A549 (cell line): ENCODE data around the gene NDC1. TPM values are rescaled to one million over a fixed set of nuclear protein-coding genes. Genes with fewer than 3 reads are reported as not detected.

ENCODE experiments used
- ATAC-seq, 2 experiments: fragments of 200-7000 bp in 1 of 2; fragments of >200 bp in 1 of 2; cut with Nextera tagmentation in 1 of 2; cut with Tn5 transposase in 1 of 2; 3 replicates each; pipeline versions ENCODE4 v1.8.0 to v1.9.1; 2018 to 2020; ENCODE audit warnings: mild to moderate bottlenecking in 1 of 2, moderate library complexity in 1 of 2
- CTCF ChIA-PET: fragments of 300-600 bp; sonication (Branson Sonifier 250); formaldehyde crosslinking; extraction: SDS; loops from one replicate; lab custom pipeline; 2021; ENCODE audit warnings: antibody characterized with exemption, inconsistent platforms; lab: Yijun Ruan, JAX
- POLR2A ChIA-PET: fragments of 350-600 bp; formaldehyde crosslinking; extraction: SDS; loops from one replicate; lab custom pipeline; 2021; ENCODE audit warnings: antibody characterized with exemption, inconsistent platforms; lab: Yijun Ruan, JAX
- DNase-seq, 2 experiments: peaks; one replicate each; pipeline versions ENCODE4 v3.0.0 to v3.0.0-alpha.2; 2011 to 2016; ENCODE audit warnings: low read depth in 1 of 2, low spot score in 1 of 2
- FAIRE-seq: peaks from 2 replicates; lab custom pipeline; 2011; peaks lifted over from hg19 to GRCh38; lab: Jason Lieb, UNC
- H3K27ac ChIP-seq, 2 experiments: fragments of >200 bp; sonication (Bioruptor Twin); formaldehyde crosslinking; 3 replicates each; pipeline ENCODE4 v1.5.1; 2016 to 2017
- H3K4me1 ChIP-seq: fragments of >200 bp; sonication (Bioruptor Twin); formaldehyde crosslinking; 3 replicates; pipeline ENCODE4 v1.6.1; 2016
- H3K4me2 ChIP-seq: fragments of >200 bp; sonication (Bioruptor Twin); formaldehyde crosslinking; 3 replicates; pipeline ENCODE4 v1.6.1; 2016
- H3K4me3 ChIP-seq: fragments of >200 bp; sonication (Bioruptor Twin); formaldehyde crosslinking; 3 replicates; pipeline ENCODE4 v1.5.1; 2016
- H3K9me3 ChIP-seq: fragments of >200 bp; sonication (Bioruptor Twin); formaldehyde crosslinking; 3 replicates; pipeline ENCODE4 v1.6.1; 2016
- CBX8 ChIP-seq: fragments of 200-600 bp; sonication (generic); IDR thresholded peaks from 2 replicates; pipeline ENCODE4 v1.6.1; 2016
- CEBPB ChIP-seq, 2 experiments: fragments of >200 bp in 1 of 2; sonication (Bioruptor Twin) in 1 of 2; formaldehyde crosslinking in 1 of 2; IDR thresholded peaks; 2 replicates each; pipeline ENCODE4 v1.6.1; 2012 to 2016
- EHMT2 ChIP-seq: fragments of 200-600 bp; sonication (generic); IDR thresholded peaks from 2 replicates; pipeline ENCODE4 v1.6.1; 2016; ENCODE audit warnings: antibody characterized with exemption, low read depth, mild to moderate bottlenecking, moderate library complexity
- FOSB ChIP-seq: fragments of 250-450 bp; sonication (Bioruptor Pico); IDR thresholded peaks from 2 replicates; pipeline ENCODE4 v1.5.0; 2020; ENCODE audit warnings: mild to moderate bottlenecking, moderate library complexity
- FOSL2 ChIP-seq, 2 experiments: fragments of 450-650 bp in 1 of 2; fragments of >200 bp in 1 of 2; sonication (Bioruptor Twin) in 1 of 2; formaldehyde crosslinking; IDR thresholded peaks; 2 replicates each; pipeline versions ENCODE4 v1.5.0 to v1.6.1; 2016 to 2020; ENCODE audit warnings: mild to moderate bottlenecking in 1 of 2, moderate library complexity in 1 of 2
- FOXS1 ChIP-seq: fragments of 250-450 bp; sonication (Bioruptor Pico); IDR thresholded peaks from 2 replicates; pipeline ENCODE4 v1.5.0; 2020; ENCODE audit warnings: mild to moderate bottlenecking, moderate library complexity
- HDAC2 ChIP-seq: fragments of 200-600 bp; sonication (generic); IDR thresholded peaks from 2 replicates; pipeline ENCODE4 v1.6.1; 2016
- HOXA7 ChIP-seq: fragments of 250-450 bp; sonication (Bioruptor Pico); IDR thresholded peaks from 2 replicates; pipeline ENCODE4 v1.5.0; 2020; ENCODE audit warnings: mild to moderate bottlenecking, moderate library complexity
- KDM5A ChIP-seq: fragments of 200-600 bp; sonication (generic); IDR thresholded peaks from 2 replicates; pipeline ENCODE4 v1.6.1; 2016; ENCODE audit warnings: antibody characterized with exemption, mild to moderate bottlenecking
- MAFK ChIP-seq: fragments of 450-650 bp; IDR thresholded peaks from 2 replicates; pipeline ENCODE4 v1.6.1; 2014; ENCODE audit not compliant: partially characterized antibody
- MAZ ChIP-seq: fragments of 150-350 bp; IDR thresholded peaks from 2 replicates; pipeline ENCODE4 v1.6.1; 2014; ENCODE audit warnings: antibody characterized with exemption, low read depth, low read length, borderline replicate concordance
- NFE2L2 ChIP-seq: fragments of 150-350 bp; conservative IDR thresholded peaks from 2 replicates; pipeline ENCODE4 v1.6.1; 2014; ENCODE audit warnings: low read length
- NPAS2 ChIP-seq: fragments of 250-450 bp; sonication (Bioruptor Pico); IDR thresholded peaks from 2 replicates; pipeline ENCODE4 v1.8.0; 2022; ENCODE audit warnings: mild to moderate bottlenecking, moderate library complexity, borderline replicate concordance
- RCOR1 ChIP-seq: fragments of 150-350 bp; IDR thresholded peaks from 2 replicates; pipeline ENCODE4 v1.6.1; 2014; ENCODE audit warnings: antibody characterized with exemption, low read length, low read depth
- REST ChIP-seq: fragments of 200-600 bp; sonication (generic); IDR thresholded peaks from 2 replicates; pipeline ENCODE4 v1.6.1; 2016; ENCODE audit warnings: antibody characterized with exemption, mild to moderate bottlenecking, moderate library complexity
- RFX5 ChIP-seq: fragments of 450-650 bp; IDR thresholded peaks from 2 replicates; pipeline ENCODE4 v1.7.1; 2014; ENCODE audit warnings: antibody characterized with exemption, mild to moderate bottlenecking, moderate library complexity
- RNF2 ChIP-seq: fragments of 200-600 bp; sonication (generic); IDR thresholded peaks from 2 replicates; pipeline ENCODE4 v1.6.1; 2016; ENCODE audit warnings: low read depth, mild to moderate bottlenecking, antibody characterized with exemption, moderate library complexity, borderline replicate concordance
- SMC3 ChIP-seq: fragments of >200 bp; sonication (Bioruptor Twin); formaldehyde crosslinking; IDR thresholded peaks from 3 replicates; pipeline ENCODE4 v1.6.1; 2018; ENCODE audit warnings: inconsistent platforms
- TFCP2L1 ChIP-seq: fragments of 250-450 bp; sonication (Bioruptor Pico); IDR thresholded peaks from 2 replicates; pipeline ENCODE4 v1.5.0; 2021; ENCODE audit warnings: mild to moderate bottlenecking
- WGBS: methylation state at CpG from one replicate; pipeline ENCODE4 v1.1.6; 2017; ENCODE audit errors: missing lambda C conversion rate; 5-methylcytosine and 5-hydroxymethylcytosine counted together
- polyA plus RNA-seq, 4 experiments: library from polyadenylated mRNA; depleted of rRNA in 3 of 4; stranded (reverse); fragments of >200 nt; fragmentation: RNase III in 1 of 4; extraction: RNeasy Plus Mini Kit Qiagen cat#74134 plus additional on column Dnase treatment in 1 of 4; gene quantifications; 2 replicates in 3 of 4; 3 replicates in 1 of 4; pipeline ENCODE4 v1.2.3, GENCODE V29; 2011 to 2017
- TF ChIP-seq, protein P1 (sequence below): IDR thresholded peaks from 2 replicates; pipeline ENCODE4 v1.6.1; 2012; ENCODE audit warnings: low read depth, borderline replicate concordance

Gene NDC1
- polyA plus RNA-seq, 2 of the 4 experiments (the other 2 are of a cell fraction): 26.4 to 49.5 TPM

- POLR2A ChIA-PET: no interaction called here
- WGBS: 90% methylated on average over 2 of the region's 2 CpGs
- H3K27ac ChIP-seq: no peak overlapping the region
- no peak for DNase-seq
- no peak for TF ChIP-seq RFX5
- no peak for TF ChIP-seq HOXA7 (CRISPR knock-in tag)
- TF ChIP-seq MAFK: no peak
- TF ChIP-seq FOSL2 (IDR thresholded peaks at IDR 0.05): no peak
- TF ChIP-seq FOSL2 (CRISPR knock-in tag; IDR thresholded peaks at IDR 0.05): no peak
- TF ChIP-seq RCOR1: no peak
- no peak for TF ChIP-seq MAZ
- TF ChIP-seq NPAS2 (CRISPR knock-in tag): no peak
- no peak for TF ChIP-seq SMC3
- no peak for TF ChIP-seq EHMT2
- no peak for TF ChIP-seq FOXS1 (CRISPR knock-in tag)
- no peak for TF ChIP-seq REST
- TF ChIP-seq HDAC2: no peak
- no peak for TF ChIP-seq RNF2
- TF ChIP-seq NFE2L2: no peak
- TF ChIP-seq, protein P1, sequence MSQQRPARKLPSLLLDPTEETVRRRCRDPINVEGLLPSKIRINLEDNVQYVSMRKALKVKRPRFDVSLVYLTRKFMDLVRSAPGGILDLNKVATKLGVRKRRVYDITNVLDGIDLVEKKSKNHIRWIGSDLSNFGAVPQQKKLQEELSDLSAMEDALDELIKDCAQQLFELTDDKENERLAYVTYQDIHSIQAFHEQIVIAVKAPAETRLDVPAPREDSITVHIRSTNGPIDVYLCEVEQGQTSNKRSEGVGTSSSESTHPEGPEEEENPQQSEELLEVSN: no peak
- no peak for TF ChIP-seq CEBPB (IDR thresholded peaks at IDR 0.05)
- TF ChIP-seq, all 56 proteins: peak for 0
- H3K4me3 ChIP-seq: no peak overlapping the region
- no peak for FAIRE-seq
- ATAC-seq: no peak
- H3K4me1 ChIP-seq: no peaks in the 10 kb centered on the region
- no peak overlapping the region for H3K4me2 ChIP-seq
- no peaks in the 10 kb centered on the region for H3K9me3 ChIP-seq
- CTCF ChIA-PET: interaction anchor here (0.7 to 1.4 kb wide), 2 partner anchors 15 to 89 kb away, joined by 3 read pairs; no protein-coding TSS in a partner anchor
Measured at GRCh38 chr1:53771648-53772047, 66.4 kb downstream of the NDC1 start.

DNA sequence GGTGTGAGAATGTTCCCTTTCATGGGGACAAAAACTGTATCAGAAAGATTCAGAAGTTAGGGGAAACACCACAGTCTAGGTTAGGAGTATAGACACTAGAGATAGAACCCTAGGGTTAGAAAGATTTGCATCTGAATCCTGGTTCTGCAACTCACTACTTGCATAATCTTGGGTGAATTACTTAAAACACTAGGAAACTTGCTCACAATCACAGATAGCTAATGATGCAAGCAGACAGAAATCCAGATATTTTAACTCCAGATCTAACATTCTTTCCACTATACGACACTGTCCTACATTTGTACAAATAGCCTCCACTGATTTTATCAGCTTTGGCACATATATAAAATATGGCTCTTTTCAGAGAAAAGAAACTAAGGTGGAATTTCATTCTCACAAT is 68.3 kb downstream of the NDC1 start:
- no peak for FAIRE-seq
- DNase-seq: no peak
- Histone ChIP-seq H3K4me2 (no peak overlapping the region), H3K4me3 (no peak overlapping the region), H3K9me3 (no peaks in the 10 kb centered on the region), H3K4me1 (no peaks in the 10 kb centered on the region), H3K27ac (no peak overlapping the region)
- TF ChIP-seq EHMT2: no peak
- ChIA-PET CTCF (no interaction called here), POLR2A (no interaction called here)
- 90% methylated on average over 1 of the region's 1 CpG for WGBS
- ATAC-seq: no peak

- no peak overlapping the region for H3K4me2 ChIP-seq
- ChIA-PET CTCF (no interaction called here), POLR2A (no interaction called here)
- WGBS: 92% methylated on average over 1 of the region's 1 CpG
- no peak overlapping the region for H3K4me3 ChIP-seq
- no peak for DNase-seq
- no peaks in the 10 kb centered on the region for H3K9me3 ChIP-seq
- no peak overlapping the region for H3K27ac ChIP-seq
- no peak for ATAC-seq
- H3K4me1 ChIP-seq: no peaks in the 10 kb centered on the region
- TF ChIP-seq MAFK: peak; percentile 8
- TF ChIP-seq FOSL2 (IDR thresholded peaks at IDR 0.05): no peak
- no peak for TF ChIP-seq FOSL2 (CRISPR knock-in tag; IDR thresholded peaks at IDR 0.05)
- TF ChIP-seq CBX8: no peak
- TF ChIP-seq FOSB (CRISPR knock-in tag): no peak
- TF ChIP-seq TFCP2L1 (CRISPR knock-in tag): no peak
- TF ChIP-seq KDM5A: no peak
- no peak for FAIRE-seq
Measured at GRCh38 chr1:53769184-53769583, 68.9 kb downstream of the NDC1 start.
